K562 (cell line): ENCODE measurements around the gene PPP1R36. TPM values are rescaled to one million over a fixed set of nuclear protein-coding genes. Genes with fewer than 3 reads are reported as not detected.

Experiments used
- ATAC-seq: fragments of 200-7000 bp; cut with Tn5 transposase; 3 replicates; pipeline ENCODE4 v1.9.1; 2020; ENCODE audit warnings: moderate library complexity
- BruUV-seq: library from RNA; stranded (reverse); fragments of 400-500 nt; replicated peaks from 2 replicates; lab custom pipeline; 2021; lab: Mats Ljungman, UMichigan
- CTCF ChIA-PET: fragments of 300-600 bp; formaldehyde crosslinking; extraction: SDS; loops from one replicate; lab custom pipeline; 2021; ENCODE audit warnings: low intra/inter-chr PET ratio; lab: Yijun Ruan, JAX
- POLR2A ChIA-PET: fragments of 300-600, 350-650 bp; sonication (Branson Sonifier 250); formaldehyde crosslinking; extraction: SDS; loops from one replicate; lab custom pipeline; 2021; ENCODE audit warnings: antibody characterized with exemption, inconsistent platforms; lab: Yijun Ruan, JAX
- DNase-seq, 4 experiments: peaks; one replicate each; pipeline versions ENCODE4 v3.0.0 to v3.0.0-alpha.2; 2011 to 2018; ENCODE audit warnings: low spot score in 3 of 4, mixed read lengths in 3 of 4; ENCODE audit errors: extremely low read depth in 1 of 4
- FAIRE-seq: peaks from 2 replicates; lab custom pipeline; 2011; peaks lifted over from hg19 to GRCh38; lab: Jason Lieb, UNC
- H2AFZ ChIP-seq: 2 replicates; pipeline ENCODE4 v1.6.0; 2011; ENCODE audit warnings: low read depth, low read length, control low read depth, inconsistent platforms
- H3K27ac ChIP-seq: fragments of 200-600 bp; 3 replicates; pipeline ENCODE4 v1.8.0; 2011; ENCODE audit warnings: low read depth, mild to moderate bottlenecking, control low read depth, inconsistent platforms, low read length, moderate library complexity, mixed read lengths; ENCODE audit errors: extremely low read depth
- H3K27me3 ChIP-seq, 2 experiments: fragments of 300-600 bp in 1 of 2; 2 replicates in 1 of 2; 3 replicates in 1 of 2; pipeline versions ENCODE4 v1.6.0 to v1.8.0; 2011; ENCODE audit warnings: inconsistent platforms in 2 of 2, low read length in 2 of 2, mild to moderate bottlenecking in 1 of 2, mixed read lengths in 1 of 2, moderate library complexity in 1 of 2; ENCODE audit not compliant: control insufficient read depth in 2 of 2, insufficient read depth in 2 of 2
- H3K36me3 ChIP-seq: fragments of 300-600 bp; 3 replicates; pipeline ENCODE4 v1.8.0; 2011; ENCODE audit warnings: mild to moderate bottlenecking, low read length, inconsistent platforms; ENCODE audit not compliant: control insufficient read depth, insufficient read depth
- H3K4me1 ChIP-seq, 2 experiments: fragments of 200-600 bp in 1 of 2; replicated peaks in 1 of 2; 2 replicates in 1 of 2; 3 replicates in 1 of 2; pipeline versions ENCODE4 v1.5.1 to v1.8.0; 2011; ENCODE audit warnings: inconsistent platforms in 2 of 2, low read length in 2 of 2, mild to moderate bottlenecking in 1 of 2, mixed read lengths in 1 of 2, moderate library complexity in 1 of 2; ENCODE audit not compliant: control insufficient read depth in 2 of 2, insufficient read depth in 2 of 2
- H3K4me2 ChIP-seq: 2 replicates; pipeline ENCODE4 v1.6.1; 2011; ENCODE audit warnings: low read length, control low read depth, inconsistent platforms, mixed read lengths; ENCODE audit not compliant: insufficient read depth
- H3K4me3 ChIP-seq: fragments of 200-600 bp; sonication (generic), shearing (Covaris generic); 2 replicates; pipeline ENCODE4 v1.5.1; 2016; ENCODE audit warnings: control low read depth, inconsistent platforms
- H3K79me2 ChIP-seq: fragments of 200-600 bp; 3 replicates; pipeline ENCODE4 v1.8.0; 2011; ENCODE audit warnings: low read length, inconsistent platforms; ENCODE audit not compliant: control insufficient read depth, insufficient read depth
- H3K9ac ChIP-seq, 2 experiments: 2 replicates each; pipeline versions ENCODE4 v1.6.0 to v1.6.1; 2011; ENCODE audit warnings: low read depth in 2 of 2, low read length in 2 of 2, control low read depth in 1 of 2, inconsistent platforms in 1 of 2, mild to moderate bottlenecking in 1 of 2, mixed read lengths in 1 of 2; ENCODE audit not compliant: insufficient read depth in 1 of 2
- H3K9me1 ChIP-seq: one replicate; pipeline ENCODE4 v1.6.0; 2011; ENCODE audit warnings: inconsistent platforms, mild to moderate bottlenecking, low read length, moderate library complexity; ENCODE audit not compliant: control insufficient read depth, insufficient read depth
- H3K9me3 ChIP-seq: replicated peaks from 2 replicates; pipeline ENCODE4 v1.5.1; 2011; ENCODE audit warnings: low read depth, low read length, inconsistent platforms; ENCODE audit not compliant: control insufficient read depth, insufficient read depth
- H4K20me1 ChIP-seq: replicated peaks from 2 replicates; pipeline ENCODE4 v1.6.1; 2011; ENCODE audit warnings: low read length, inconsistent platforms, mixed read lengths; ENCODE audit not compliant: control insufficient read depth, insufficient read depth
- ARNT ChIP-seq, 2 experiments: fragments of 450-650 bp; IDR thresholded peaks; 2 replicates each; pipeline ENCODE4 v1.6.1; 2016; ENCODE audit warnings: mild to moderate bottlenecking in 1 of 2
- BRD4 ChIP-seq: fragments of 200-600 bp; sonication (generic); IDR thresholded peaks from 2 replicates; pipeline ENCODE4 v1.6.1; 2017; ENCODE audit warnings: inconsistent platforms
- CBX5 ChIP-seq: IDR thresholded peaks from 2 replicates; pipeline ENCODE4 v1.6.1; 2014; ENCODE audit warnings: low read depth, borderline replicate concordance
- CHD1 ChIP-seq: fragments of 200-600 bp; sonication (generic); IDR thresholded peaks from one replicate; pipeline ENCODE4 v1.6.1; 2012; ENCODE audit warnings: mild to moderate bottlenecking, moderate library complexity, low read length, inconsistent platforms
- GABPB2 ChIP-seq: fragments of 250-450 bp; sonication (Bioruptor Pico); conservative IDR thresholded peaks from 2 replicates; pipeline ENCODE4 v1.5.1; 2021; ENCODE audit warnings: mild to moderate bottlenecking
- HNRNPUL1 ChIP-seq: fragments of 200-400 bp; formaldehyde crosslinking; IDR thresholded peaks from 2 replicates; pipeline ENCODE4 v1.6.1; 2017; ENCODE audit warnings: low read length
- KLF16 ChIP-seq: IDR thresholded peaks from 2 replicates; pipeline ENCODE4 v1.6.1; 2016; ENCODE audit warnings: antibody characterized with exemption
- MXI1 ChIP-seq: IDR thresholded peaks from 2 replicates; pipeline ENCODE4 v1.6.1; 2011; ENCODE audit warnings: low read depth, mild to moderate bottlenecking, improper control_type of control experiment, low read length
- NFXL1 ChIP-seq: fragments of 450-650 bp; formaldehyde crosslinking; IDR thresholded peaks from 2 replicates; pipeline ENCODE4 v1.4.0; 2021; ENCODE audit warnings: mild to moderate bottlenecking
- PHB2 ChIP-seq: fragments of 450-650 bp; IDR thresholded peaks from 2 replicates; pipeline ENCODE4 v1.6.1; 2017; ENCODE audit warnings: low read depth
- SMARCA4 ChIP-seq: fragments of 450-650 bp; IDR thresholded peaks from 2 replicates; pipeline ENCODE4 v1.6.1; 2016
- ZBTB26 ChIP-seq: fragments of 450-650 bp; formaldehyde crosslinking; IDR thresholded peaks from 2 replicates; pipeline ENCODE4 v1.4.0; 2022; ENCODE audit warnings: missing genetic modification characterization
- ZNF23 ChIP-seq: fragments of 250-450 bp; sonication (Bioruptor Pico); IDR thresholded peaks from 2 replicates; pipeline ENCODE4 v1.4.0; 2020; ENCODE audit warnings: mild to moderate bottlenecking
- ZNF311 ChIP-seq: fragments of 250-450 bp; sonication (Bioruptor Pico); IDR thresholded peaks from 2 replicates; pipeline ENCODE4 v1.4.0; 2020; ENCODE audit warnings: mild to moderate bottlenecking, moderate library complexity
- ZSCAN32 ChIP-seq: fragments of 450-650 bp; formaldehyde crosslinking; IDR thresholded peaks from 2 replicates; pipeline ENCODE4 v1.4.0; 2020; ENCODE audit warnings: mild to moderate bottlenecking, moderate library complexity
- WGBS: fragments of 100-300 bp; shearing (Covaris generic); methylation state at CpG from one replicate; pipeline ENCODE4 v1.1.6; 2016; ENCODE audit warnings: low coverage, mixed read lengths; ENCODE audit not compliant: insufficient coverage; ENCODE audit errors: missing lambda C conversion rate; 5-methylcytosine and 5-hydroxymethylcytosine counted together
- in situ Hi-C: fragments of 300-500 bp; cut with MboI; formaldehyde crosslinking; loops from 4 replicates; pipeline ENCODE4 v1.15.0; 2018; ENCODE audit warnings: inconsistent platforms, mixed read lengths
- intact Hi-C: fragments of 100-400 bp; cut with micrococcal nuclease; formaldehyde crosslinking; loops from 2 replicates; pipeline ENCODE4 v1.14.2; 2022
- polyA plus RNA-seq, 8 experiments: library from polyadenylated mRNA; depleted of rRNA in 4 of 8; stranded (reverse) in 5 of 8; unstranded in 3 of 8; fragments of >200 nt; fragmentation: Nextera tagmentation in 2 of 8; fragmentation: Illumina TruSeq in 1 of 8; extraction: Ambion mirVana in 2 of 8; extraction: Trizol in 1 of 8; gene quantifications; 2 replicates each; pipeline versions ENCODE4 v1.2.1 to v1.2.3, GENCODE V29; 2011 to 2014; ENCODE audit warnings: inconsistent platforms in 1 of 8, missing spikeins in 1 of 8
- total RNA-seq, 7 experiments: library from RNA; depleted of rRNA in 6 of 7; stranded (reverse); fragments of >200 nt in 6 of 7; fragmentation: Illumina TruSeq in 2 of 7; extraction: Trizol in 2 of 7; gene quantifications; 2 replicates each; pipeline versions ENCODE4 v1.2.1 to v1.2.3, GENCODE V29; 2011 to 2021; ENCODE audit warnings: low replicate concordance in 1 of 7
- TF ChIP-seq, protein P1 (sequence below): fragments of 450-650 bp; IDR thresholded peaks from 2 replicates; pipeline ENCODE4 v1.6.1; 2016
- TF ChIP-seq, protein P2 (sequence below): fragments of 450-650 bp; IDR thresholded peaks from 2 replicates; pipeline ENCODE4 v1.6.1; 2014; ENCODE audit warnings: low read depth, mild to moderate bottlenecking, moderate library complexity, borderline replicate concordance

PPP1R36 gene
- total and polyA plus RNA-seq, 9 of the 15 experiments (the other 6 are each of a cell fraction or from before 2014, with no cell fraction given), result 0.29 TPM; not detected in 8

- intact Hi-C loops, result no loop called here
- Histone ChIP-seq H3K79me2 (no peaks in the 10 kb centered on the region), H3K27ac (no peak overlapping the region)
- no peak for TF ChIP-seq ARNT (IDR thresholded peaks at IDR 0.05)
- TF ChIP-seq HNRNPUL1, result no peak
- TF ChIP-seq, protein P1, sequence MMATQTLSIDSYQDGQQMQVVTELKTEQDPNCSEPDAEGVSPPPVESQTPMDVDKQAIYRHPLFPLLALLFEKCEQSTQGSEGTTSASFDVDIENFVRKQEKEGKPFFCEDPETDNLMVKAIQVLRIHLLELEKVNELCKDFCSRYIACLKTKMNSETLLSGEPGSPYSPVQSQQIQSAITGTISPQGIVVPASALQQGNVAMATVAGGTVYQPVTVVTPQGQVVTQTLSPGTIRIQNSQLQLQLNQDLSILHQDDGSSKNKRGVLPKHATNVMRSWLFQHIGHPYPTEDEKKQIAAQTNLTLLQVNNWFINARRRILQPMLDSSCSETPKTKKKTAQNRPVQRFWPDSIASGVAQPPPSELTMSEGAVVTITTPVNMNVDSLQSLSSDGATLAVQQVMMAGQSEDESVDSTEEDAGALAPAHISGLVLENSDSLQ, result no peak
- no peak for TF ChIP-seq MXI1
- TF ChIP-seq KLF16, result no peak
- no peak for TF ChIP-seq CBX5
- TF ChIP-seq PHB2, result no peak
- no peak for TF ChIP-seq SMARCA4
- TF ChIP-seq, protein P2, sequence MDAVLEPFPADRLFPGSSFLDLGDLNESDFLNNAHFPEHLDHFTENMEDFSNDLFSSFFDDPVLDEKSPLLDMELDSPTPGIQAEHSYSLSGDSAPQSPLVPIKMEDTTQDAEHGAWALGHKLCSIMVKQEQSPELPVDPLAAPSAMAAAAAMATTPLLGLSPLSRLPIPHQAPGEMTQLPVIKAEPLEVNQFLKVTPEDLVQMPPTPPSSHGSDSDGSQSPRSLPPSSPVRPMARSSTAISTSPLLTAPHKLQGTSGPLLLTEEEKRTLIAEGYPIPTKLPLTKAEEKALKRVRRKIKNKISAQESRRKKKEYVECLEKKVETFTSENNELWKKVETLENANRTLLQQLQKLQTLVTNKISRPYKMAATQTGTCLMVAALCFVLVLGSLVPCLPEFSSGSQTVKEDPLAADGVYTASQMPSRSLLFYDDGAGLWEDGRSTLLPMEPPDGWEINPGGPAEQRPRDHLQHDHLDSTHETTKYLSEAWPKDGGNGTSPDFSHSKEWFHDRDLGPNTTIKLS, result no peak
- no peak for TF ChIP-seq ZSCAN32 (CRISPR knock-in tag)
- TF ChIP-seq GABPB2, result no peak
- no peak for TF ChIP-seq BRD4
- no peak for TF ChIP-seq ZNF311
- TF ChIP-seq NFXL1 (CRISPR knock-in tag), result no peak
- TF ChIP-seq CHD1, result no peak
- TF ChIP-seq ZNF23 (CRISPR knock-in tag), result no peak
- TF ChIP-seq ZBTB26 (CRISPR knock-in tag), result no peak
- TF ChIP-seq, all 486 proteins: peak for 0
- FAIRE-seq, result no peak
- CTCF ChIA-PET, result no interaction called here
- BruUV-seq, result no TSS peak
- WGBS, result 0% methylated on average over 2 of the region's 2 CpGs
- no peak overlapping the region for H3K4me3 ChIP-seq
- no peak overlapping the region for H3K9ac ChIP-seq
- no peaks in the 10 kb centered on the region for H3K36me3 ChIP-seq
- H3K27me3 ChIP-seq, result peaks cover 2 to 4% of the 10 kb centered on the region in 2 experiments; a peak in 2 of 5 replicates
- no peak overlapping the region for H2AFZ ChIP-seq
- no peaks in the 10 kb centered on the region for H4K20me1 ChIP-seq
- no peak for DNase-seq
- in situ Hi-C loops, result no loop called here
- no peaks in the 10 kb centered on the region for H3K9me1 ChIP-seq
- no peaks in the 10 kb centered on the region for H3K9me3 ChIP-seq
- no peaks in the 10 kb centered on the region for H3K4me1 ChIP-seq
- POLR2A ChIA-PET, result no interaction called here
- no peak overlapping the region for H3K4me2 ChIP-seq
- no peak for ATAC-seq
These were observed 64.4 kb downstream of the PPP1R36 start for GRCh38 chr14:64614166-64614565.
